Transverse colon (tissue), 4 donors: ENCODE measurements around the gene BRD3.

ENCODE experiments used
- EP300 ChIP-seq: sonication (generic); formaldehyde crosslinking; IDR thresholded peaks from one replicate; pipeline ENCODE4 v1.6.1; 2017; ENCODE audit warnings: antibody characterized with exemption, low read depth
- POLR2A ChIP-seq: fragments of 450-650 bp; IDR thresholded peaks from one replicate; pipeline ENCODE4 v1.6.1; 2016; ENCODE audit warnings: antibody characterized with exemption, mild to moderate bottlenecking, moderate library complexity
- POLR2AphosphoS5 ChIP-seq, 3 donors: sonication (generic); formaldehyde crosslinking; IDR thresholded peaks; one replicate each; pipeline ENCODE4 v1.6.1; 2016; ENCODE audit warnings: antibody characterized with exemption in 3 of 3
- TF ChIP-seq, protein P1 (sequence below), 5 experiments: fragments of 200-600 bp in 3 of 5; fragments of 450-650 bp in 2 of 5; sonication (generic) in 3 of 5; IDR thresholded peaks; 1 replicate in 2 of 5; 2 replicates in 3 of 5; pipeline ENCODE4 v1.5.1; 2016 to 2017; ENCODE audit warnings: antibody characterized with exemption in 5 of 5, inconsistent platforms in 3 of 5, mild to moderate bottlenecking in 2 of 5, moderate library complexity in 1 of 5

DNA sequence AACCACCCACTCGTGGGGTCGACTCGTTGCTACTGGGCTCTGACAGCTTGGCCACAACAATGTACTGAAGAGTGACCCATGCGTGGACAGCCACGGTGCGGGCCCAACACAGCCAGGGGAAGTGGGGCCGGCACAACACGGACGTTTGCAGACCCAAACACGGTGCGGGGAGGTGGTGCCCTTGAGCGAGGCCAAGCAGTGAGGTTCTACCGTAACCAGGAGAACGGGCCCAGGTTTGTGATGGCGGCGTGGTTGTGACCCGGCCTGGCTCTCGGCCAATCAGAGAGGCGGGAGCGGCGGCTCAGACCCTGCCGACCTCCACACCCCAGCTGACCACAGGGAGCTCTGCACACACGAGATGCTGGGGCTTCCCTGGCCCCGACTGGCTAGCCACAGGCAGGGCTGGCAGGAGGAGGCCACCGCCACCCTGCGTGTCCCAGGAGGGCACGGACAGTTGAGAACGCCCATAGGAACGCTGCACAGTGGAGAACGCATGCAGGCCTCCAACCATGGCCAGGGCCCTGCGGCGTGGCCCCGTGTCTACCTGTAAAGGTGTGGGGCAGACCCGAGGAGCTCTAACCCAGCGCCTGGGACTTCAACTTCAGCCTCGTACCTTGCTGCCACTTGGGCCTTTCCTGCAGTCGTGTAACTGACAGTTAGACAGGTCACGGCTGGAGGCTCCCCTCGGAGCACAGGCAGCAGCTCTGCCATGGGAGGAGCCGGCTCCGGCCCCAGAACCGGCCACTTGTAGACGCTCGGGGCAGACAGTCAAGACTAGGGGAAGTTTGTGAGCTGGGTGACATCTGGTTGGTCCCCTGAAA is 13.7 kb downstream of the BRD3 start:
- TF ChIP-seq, protein P1, sequence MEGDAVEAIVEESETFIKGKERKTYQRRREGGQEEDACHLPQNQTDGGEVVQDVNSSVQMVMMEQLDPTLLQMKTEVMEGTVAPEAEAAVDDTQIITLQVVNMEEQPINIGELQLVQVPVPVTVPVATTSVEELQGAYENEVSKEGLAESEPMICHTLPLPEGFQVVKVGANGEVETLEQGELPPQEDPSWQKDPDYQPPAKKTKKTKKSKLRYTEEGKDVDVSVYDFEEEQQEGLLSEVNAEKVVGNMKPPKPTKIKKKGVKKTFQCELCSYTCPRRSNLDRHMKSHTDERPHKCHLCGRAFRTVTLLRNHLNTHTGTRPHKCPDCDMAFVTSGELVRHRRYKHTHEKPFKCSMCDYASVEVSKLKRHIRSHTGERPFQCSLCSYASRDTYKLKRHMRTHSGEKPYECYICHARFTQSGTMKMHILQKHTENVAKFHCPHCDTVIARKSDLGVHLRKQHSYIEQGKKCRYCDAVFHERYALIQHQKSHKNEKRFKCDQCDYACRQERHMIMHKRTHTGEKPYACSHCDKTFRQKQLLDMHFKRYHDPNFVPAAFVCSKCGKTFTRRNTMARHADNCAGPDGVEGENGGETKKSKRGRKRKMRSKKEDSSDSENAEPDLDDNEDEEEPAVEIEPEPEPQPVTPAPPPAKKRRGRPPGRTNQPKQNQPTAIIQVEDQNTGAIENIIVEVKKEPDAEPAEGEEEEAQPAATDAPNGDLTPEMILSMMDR (IDR thresholded peaks at IDR 0.05), result no peak
- TF ChIP-seq POLR2A, result no peak
- TF ChIP-seq EP300, result no peak
- TF ChIP-seq POLR2AphosphoS5 (IDR thresholded peaks at IDR 0.05), result no peak
